GM21360 (cell line): ENCODE measurements around the gene NOL9.
"Not testable (repeated sequence)": the region's sequence is repeated elsewhere in the genome, so short reads cannot be mapped to it uniquely, and the experiment has no call there.

Source experiments
- ATAC-seq: cut with Tn5 transposase; IDR thresholded peaks from one replicate; pipeline ENCODE4 v1.9.1; 2021; ENCODE audit warnings: mild to moderate bottlenecking, moderate library complexity; ENCODE audit not compliant: unreplicated experiment

The NOL9 gene

DNA sequence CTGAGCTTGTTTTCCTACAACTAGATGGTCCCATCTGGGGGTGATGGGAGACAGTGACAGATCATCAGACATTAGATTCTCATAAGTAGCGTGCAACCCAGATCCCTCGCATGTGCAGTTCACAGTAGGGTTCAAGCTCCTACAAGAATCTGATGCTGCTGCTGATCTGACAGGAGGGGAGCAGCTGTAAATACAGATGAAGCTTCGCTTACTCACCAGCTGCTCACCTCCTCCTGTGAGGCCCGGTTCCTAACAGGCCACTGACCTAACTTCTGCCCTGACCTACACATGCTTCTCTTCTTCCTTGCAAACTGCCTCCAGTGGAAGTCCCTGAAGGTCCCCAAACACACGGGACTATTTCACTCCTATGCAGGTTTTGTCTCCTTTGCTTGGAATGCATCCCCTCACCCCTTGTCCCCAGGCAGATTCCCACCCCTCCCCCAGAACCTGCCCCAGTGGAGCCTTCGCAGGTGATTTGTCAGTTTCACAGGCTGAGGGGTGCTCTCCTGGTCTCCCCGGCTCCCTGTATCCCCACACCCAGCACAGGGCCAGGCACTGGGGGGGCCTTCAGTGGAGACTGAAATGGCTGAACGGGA is 19.8 kb upstream of the NOL9 start:
- no peak for ATAC-seq

DNA sequence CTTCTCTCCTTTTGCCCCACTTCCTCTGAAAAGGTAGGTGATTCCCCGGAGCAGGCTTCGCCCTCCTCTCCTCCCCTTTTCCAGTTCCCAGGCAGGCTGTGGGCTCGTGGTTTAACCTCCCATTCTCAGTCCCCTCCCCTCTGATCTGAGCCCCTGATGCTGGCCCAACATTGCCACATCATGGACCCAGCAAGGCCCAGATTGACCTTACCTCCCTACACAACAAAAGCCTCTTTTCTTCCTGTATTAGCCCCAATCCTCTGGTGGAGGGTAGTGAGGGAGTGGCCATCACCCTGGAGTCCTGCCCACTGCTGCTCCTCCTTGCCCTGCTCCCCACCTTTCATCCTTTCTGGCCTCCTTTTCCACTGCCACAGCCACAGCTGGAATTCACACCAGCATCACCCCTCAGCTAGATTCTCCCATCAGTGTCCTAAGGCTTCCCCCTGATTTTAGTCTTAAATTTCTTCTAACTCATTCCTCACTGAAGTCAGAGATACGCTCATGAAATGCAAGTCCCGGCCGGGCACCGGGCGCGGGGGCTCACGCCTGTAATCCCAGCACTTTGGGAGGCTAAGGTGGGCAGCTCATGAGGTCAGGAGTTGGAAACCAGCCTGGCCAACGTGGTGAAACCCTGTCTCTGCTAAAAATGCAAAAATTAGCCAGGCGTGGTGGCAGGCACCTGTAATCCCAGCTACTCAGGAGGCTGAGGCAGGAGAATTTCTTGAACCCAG is 18.5 kb upstream of the NOL9 start:
- ATAC-seq = no peak

DNA sequence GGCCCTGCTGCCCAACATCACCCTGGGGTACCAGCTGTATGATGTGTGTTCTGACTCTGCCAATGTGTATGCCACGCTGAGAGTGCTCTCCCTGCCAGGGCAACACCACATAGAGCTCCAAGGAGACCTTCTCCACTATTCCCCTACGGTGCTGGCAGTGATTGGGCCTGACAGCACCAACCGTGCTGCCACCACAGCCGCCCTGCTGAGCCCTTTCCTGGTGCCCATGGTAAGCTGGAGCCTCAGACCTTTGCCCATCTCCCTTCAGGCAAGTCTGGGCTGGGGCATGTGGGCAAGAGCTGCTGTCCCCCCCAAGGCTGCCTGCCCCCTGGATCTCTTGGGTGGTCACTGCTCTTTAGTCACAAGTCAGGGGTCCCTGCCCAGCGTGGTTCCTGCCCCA is 16.7 kb upstream of the NOL9 start:
- ATAC-seq = no peak

DNA sequence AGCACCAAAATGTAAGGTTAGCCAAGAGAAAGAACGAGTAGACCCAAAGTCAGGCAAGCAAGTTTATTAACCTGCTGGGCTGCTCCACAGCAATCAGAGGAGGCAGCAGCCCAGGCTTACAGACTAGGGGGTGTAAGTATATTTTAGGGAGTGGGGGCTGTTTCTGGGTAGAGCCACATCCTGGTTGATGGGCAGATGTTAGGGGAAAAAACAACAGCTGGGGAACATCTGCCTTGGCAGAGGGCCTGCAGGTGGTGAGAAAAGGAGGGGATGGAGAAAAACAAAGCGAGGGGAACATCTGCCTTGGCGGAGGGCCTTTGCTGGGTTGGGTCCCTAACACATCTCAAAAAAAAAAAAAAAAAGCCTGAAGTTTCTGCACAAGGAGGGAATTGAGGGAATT is 15.8 kb upstream of the NOL9 start:
- no peak for ATAC-seq

DNA sequence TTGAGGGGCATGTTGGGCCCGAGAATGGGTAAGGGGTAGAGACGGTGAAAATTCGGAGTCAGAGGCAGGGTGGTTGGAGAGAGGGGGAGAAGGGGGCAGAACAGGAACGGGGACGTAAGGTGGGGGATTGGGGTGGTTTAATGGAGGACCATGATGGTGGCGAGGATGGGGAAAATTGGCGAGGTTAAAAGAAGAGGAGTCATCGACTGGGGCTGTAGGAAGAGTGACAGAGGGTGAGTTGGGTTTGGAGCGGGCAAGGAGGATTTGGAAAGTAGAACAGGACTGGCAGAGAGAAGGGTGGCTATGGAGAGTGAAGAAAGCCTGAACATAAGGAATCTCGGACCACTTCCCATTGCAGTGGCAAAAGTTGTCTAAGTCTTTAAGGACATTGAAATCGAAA is 14.7 kb upstream of the NOL9 start:
- no peak for ATAC-seq

DNA sequence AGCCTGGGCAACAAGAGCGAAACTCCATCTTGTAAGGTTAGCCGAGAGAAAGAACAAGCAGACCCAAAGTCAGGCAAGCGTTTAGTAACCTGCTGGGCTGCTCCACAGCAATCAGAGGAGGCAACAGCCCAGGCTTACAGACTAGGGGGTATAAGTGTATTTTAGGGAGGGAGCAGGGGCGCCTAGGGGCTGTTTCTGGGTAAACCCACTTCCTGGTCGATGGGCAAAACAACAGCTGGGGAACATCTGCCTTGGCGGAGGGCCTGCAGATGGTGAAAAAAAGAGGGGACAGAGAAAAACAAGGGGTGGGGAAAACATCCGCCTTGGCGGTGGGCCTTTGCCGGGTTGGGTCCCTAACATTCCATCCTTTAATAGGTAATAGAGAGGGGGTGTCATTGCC is 6.0 kb upstream of the NOL9 start:
- ATAC-seq = no peak

DNA sequence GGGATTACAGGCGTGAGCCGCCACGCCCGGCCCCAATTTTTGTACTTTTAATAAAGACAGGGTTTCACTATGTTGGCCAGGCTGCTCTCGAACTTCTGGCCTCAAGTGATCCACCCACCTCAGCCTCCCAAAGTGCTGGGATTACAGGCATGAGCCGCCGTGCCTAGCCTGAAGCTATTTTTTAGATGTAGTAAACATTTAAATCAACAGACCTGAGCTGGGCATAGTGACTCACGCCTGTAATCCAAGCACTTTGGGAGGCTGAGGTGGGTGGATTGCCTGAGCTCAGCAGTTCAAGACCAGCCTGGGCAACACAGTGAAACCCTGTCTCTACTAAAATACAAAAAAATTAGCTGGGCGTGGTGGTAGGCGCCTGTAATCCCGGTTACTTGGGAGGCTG is 4.8 kb upstream of the NOL9 start:
- ATAC-seq = not testable (repeated sequence)

DNA sequence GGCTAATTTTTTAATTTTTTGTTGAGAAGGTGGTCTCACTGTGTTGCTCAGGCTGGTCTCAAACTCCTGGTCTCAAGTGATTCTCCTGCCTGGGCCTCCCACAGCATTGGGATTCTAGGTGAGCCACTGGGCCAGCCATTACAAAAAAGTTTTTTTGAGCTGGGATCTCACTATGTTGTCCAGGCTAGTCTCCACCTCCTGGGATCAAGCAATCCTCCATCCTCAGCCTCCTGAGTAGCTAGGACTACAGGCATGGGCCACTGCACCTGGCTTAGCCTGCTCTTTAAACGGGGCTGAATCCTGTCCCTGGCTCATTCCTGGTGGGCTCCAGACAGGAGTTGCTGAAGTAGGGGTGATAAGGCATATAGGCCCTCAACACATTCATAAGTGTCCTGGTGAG is 3.3 kb upstream of the NOL9 start:
- no peak for ATAC-seq

DNA sequence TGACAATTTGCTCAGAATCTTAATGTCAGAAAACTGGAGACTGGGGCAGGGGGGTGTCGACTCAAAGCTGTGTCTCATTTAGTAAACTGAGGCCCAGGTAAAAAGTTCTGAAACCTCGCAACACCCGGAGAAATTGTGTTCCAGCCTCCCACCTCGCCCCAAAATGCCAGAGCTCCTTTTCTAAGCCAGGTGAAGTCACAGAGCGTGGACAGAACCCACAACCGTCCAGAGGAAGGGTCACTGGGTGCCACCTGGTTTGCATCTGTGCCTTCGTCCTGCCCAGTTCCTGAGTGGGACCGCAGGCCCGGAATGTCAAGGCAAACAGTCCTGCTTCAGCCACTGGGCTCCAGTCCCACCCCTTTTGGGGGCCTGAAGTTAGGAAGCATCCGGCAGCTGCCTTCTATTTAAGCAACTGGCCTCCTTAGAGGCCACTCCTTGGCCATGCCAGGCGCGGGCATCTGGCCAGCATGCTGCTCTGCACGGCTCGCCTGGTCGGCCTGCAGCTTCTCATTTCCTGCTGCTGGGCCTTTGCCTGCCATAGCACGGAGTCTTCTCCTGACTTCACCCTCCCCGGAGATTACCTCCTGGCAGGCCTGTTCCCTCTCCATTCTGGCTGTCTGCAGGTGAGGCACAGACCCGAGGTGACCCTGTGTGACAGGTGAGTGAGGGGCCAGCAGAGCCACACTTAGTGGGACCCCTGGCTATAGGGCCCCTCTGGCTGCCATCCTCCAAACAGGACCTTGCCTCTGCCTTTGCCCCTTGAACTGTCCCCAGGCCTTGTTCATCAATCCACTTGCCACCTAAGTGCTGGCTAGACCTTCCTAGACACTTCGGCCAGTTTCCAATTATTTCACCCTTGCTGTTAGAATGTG is 830 bp upstream of the NOL9 start, which contains the start of gene TAS1R1:
Gene TAS1R1, plus strand, starts transcription at position 401 of the 872 bp plus-strand sequence. Its CDS starts 67 bp downstream, at position 468.
- ATAC-seq = no peak

DNA sequence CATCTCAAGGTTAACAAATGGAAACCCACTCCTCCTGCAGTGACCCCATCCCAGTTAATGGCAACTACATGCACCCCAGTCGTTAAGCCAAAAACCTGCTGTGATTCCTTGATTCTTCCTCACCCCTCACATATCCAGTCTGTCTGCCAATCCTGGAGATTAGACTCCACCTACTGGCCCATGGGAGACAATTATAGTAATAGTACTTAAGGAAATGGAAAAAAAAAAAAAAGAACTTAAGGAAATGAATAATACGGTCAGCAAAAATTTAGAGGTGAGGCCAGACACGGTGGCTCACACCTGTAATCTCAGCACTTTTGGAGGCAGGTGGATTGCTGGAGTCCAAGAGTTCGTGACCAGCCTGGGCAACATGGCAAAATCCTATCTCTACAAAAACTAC is 7.0 kb downstream of the NOL9 start:
- no peak for ATAC-seq

DNA sequence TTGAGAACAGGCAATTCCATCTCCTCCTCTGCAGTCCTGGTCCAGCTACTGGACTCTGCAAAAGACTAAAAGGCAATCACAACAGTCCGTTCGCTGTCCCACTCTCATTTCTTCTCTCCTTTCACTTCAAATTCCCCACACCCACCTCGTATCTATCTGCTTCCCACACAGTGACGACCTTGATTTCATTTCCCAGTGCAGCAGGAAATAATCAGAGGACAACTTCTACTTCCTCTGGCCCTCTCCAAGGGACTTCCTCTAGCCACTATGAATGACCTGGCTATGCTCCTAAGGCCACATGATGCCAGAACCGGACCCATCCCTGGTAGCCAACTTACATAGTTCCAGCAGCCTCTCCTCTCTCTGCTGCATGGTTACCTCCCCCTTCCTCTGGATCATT is 8.0 kb downstream of the NOL9 start:
- ATAC-seq = no peak

DNA sequence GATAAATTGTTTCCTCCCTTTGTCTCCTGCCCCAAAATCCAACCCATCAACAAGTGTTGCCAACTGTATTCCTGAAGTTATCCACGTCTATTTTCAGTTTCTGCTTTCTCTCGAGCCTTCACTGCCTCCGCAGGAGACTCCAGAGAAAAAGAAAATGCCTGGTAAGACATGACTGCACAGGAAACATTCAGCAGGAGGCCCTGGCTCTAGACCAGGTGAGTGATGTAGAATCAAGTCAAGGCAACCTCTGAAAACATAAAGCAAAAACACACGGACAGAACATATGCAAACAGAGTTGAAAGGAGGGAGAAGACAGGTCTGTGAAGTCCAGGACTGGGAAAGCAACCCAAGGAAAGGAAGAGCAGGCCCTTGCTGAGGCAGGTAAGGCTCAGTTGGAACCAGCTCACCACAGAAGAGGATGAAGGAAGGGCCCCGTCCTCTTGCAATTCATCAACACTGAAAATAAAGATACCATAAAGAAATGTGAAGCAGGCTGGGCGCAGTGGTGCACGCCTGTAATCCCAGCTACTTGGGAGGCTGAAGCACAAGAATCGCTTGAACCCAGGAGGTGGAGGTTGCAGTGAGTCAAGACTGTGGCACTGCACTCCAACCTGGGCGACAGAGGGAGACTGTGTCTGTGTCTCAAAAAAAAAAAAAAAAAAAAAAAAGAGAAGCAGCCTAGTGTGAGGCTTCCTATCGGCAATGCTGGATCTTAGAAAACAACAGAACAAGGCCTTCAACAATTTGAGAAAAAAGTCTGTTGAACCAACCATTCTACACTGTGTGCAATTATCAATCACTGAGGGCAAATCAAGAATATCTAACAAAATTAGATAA is 8.8 kb downstream of the NOL9 start:
- no peak for ATAC-seq

DNA sequence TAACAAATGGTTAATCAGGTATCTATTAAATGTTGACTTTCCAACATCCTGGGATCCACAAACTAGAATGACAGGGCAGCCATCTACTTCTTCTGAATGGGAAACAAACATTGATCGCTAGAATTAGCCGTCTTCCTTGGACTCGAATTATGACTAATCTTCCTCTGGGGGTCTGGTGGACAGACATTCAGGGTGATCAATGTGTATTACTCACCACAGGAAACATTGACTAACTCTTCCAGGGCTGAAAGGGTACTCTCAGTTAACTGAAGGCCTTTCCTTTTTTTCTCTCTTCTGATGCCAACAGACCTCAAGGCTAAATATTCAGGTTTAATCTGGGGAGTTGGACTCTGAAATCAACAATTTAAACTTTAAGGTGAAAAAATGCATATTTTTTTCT is 9.5 kb downstream of the NOL9 start:
- no peak for ATAC-seq

DNA sequence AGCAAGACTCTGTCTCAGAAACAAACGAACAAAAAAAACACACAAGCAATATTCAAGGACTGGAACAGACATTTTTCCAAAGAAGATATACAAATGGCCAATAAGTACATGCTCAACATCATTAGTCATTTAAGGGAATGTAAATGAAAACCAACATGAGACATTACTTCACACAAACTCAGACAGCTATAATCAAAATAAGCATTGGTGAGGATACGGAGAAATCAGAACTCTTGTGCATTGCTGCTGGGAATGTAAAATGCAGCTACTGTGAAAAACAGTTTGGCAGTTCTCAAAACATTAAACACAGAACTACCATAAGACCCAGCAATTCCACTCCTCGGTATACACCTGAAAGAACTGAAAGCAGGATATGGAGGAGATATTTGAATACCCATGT is 15.4 kb downstream of the NOL9 start:
- no peak for ATAC-seq

DNA sequence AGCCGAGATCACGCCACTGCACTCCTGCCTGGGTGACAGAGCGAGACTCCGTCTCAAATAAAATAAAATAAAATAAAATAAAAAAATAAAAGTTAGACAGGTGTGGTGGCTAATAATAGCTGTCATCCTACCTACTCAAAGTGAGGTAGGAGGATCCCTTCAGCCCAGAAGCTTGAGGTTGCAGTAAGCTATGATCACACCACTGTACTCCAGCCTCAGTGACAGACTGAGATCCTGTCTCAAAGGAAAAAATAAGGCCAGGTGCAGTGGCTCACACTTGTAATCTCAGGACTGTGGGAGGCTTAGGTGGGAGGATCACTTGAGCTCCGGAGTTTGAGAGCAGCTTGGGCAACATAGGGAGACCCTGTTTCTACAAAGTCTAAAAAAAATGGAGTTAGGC is 18.0 kb downstream of the NOL9 start:
- ATAC-seq = no peak

DNA sequence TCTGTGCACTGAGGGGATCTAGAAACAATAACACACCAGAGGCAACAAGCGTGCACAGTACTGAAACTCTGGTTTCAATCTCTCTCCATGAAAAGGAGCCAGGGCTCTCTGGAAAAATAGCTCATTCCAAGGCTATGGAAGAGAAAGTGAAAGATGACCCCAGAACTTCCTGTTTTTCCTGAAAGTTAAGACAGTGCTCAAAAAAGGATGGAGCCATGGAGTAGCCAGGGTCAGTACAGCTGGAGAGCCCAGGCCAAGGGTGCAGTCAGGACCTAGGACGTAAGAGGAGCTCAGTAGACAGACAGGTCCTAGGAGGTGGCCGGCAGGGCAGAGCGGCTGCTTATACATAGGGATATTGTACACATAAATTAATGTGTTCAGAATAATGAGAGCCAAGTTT is 19.1 kb downstream of the NOL9 start:
- ATAC-seq = no peak

DNA sequence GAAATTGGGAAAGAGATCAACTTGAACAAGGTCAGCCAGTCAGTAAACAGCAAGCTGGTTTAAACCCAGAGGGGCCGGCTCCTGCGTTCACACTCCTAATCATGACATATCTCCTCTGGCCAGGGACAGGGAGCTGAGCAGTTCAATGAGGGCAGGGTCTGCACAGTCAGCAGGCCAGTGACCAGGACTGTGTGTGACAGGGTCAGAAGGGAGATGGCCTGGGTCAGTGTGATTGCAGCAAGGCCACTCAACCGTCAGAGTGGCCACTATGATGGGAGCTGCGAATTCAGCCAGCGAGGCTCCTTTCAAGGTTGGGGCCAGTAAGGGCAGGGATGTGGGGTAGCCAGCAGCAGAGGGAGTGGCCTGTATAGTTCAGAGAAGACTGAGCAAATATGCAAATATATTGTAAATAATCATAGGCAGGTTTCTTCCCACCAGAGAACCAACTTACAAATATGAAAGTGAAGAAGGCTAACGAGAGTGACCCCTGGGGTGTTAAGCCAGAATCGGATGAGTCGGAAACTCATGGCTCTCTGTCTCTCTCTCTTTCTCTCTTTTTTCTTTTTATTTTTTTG is 20.0 kb downstream of the NOL9 start:
- no peak for ATAC-seq

DNA sequence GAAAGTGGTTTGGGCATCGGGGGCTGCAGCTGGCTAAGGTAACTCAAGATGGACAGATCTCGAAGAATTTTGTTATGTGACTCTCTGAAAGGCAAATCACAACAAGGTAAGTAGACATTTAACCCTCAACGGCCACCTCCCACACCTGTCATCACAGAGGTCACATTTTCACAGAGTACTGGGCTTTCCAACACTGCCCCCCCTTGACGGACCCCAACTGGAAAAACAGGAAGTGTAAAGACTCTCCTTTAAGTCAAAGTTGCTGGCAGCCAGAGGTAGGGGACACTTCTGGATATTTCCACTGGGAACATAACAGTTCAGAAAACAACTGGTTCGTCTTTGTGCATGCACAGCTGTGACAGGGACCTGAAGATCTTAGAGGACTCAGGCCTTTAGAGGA is 22.3 kb downstream of the NOL9 start:
- ATAC-seq = no peak

DNA sequence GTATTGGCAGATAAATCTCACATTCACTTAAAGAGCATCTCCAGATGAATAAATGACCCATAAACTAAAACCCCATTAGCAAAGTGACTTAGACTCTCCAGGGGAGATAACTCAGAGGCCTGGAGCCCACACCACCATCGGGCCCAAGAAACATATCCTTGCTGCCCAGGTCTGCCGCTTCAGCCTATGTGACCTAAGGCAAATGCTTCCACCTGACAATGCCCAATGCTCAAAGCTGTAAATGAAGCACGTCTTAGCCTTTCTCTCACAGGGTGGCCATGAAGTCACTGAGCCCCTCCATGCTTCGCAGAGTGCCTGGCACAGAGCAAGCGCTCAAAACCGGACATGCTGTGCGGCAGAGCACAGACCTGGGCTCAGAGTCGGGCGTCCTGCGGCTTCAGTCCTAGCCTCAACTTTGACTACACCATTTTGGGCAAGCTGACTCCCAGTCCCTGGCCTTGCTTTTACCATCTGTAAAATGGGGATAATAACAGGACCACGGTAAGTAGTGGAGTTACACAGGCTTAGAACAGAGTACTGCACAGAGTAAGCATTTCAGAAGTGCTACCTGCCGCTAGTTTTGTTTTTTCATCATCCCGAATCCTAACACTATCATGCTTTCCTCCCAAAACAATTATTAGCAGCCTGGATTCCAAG is 23.7 kb downstream of the NOL9 start:
- no peak for ATAC-seq

DNA sequence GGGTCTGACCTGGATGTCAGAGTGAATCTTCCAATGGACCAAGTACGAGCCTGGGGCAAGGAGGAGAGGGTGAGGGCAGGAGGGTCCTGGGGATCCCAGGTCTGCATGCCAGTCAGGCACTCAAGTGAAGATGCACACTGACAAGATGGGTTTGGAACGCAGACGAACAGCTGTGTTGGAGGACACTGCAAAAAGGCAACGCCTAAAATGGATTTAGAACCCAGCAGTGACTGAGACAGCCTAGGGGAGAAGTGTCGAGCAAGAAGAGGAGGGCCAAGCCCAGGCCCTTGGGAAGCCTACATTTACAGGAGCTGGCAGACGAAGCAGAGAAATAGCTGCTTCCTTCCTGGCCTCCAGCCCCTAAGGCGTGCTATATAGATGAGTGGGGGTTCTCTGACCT is 25.8 kb downstream of the NOL9 start:
- ATAC-seq = no peak
